GM18520 (cell line): ENCODE measurements around the gene RPRD1B.

Experiments used
- ATAC-seq: cut with Tn5 transposase; IDR thresholded peaks from one replicate; pipeline ENCODE4 v1.9.1; 2021; ENCODE audit not compliant: unreplicated experiment

The RPRD1B gene

GRCh38 chr20:38034961-38035360 is 1.4 kb downstream of the RPRD1B start:
- no peak for ATAC-seq

DNA sequence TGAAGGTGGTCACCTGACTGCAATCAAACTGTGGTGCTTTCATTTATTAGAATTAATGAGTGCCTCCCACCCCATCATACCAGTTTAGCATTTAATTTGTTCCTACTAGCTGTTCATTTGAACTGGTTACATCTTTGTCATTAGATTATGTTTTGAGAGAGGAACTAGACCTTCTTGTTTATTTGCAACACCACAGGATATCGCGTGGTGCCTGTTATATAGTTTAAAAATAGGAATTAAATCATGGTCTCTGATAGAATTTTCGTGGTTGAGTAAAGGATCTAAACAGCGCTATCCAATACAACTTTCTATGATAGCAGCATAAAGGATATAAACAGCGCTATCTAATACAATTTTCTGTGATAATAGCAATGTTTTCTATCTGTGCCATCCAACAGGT is 2.8 kb downstream of the RPRD1B start:
- ATAC-seq, result no peak

- no peak for ATAC-seq
These were observed 6.7 kb downstream of the RPRD1B start for GRCh38 chr20:38040276-38040675.

DNA sequence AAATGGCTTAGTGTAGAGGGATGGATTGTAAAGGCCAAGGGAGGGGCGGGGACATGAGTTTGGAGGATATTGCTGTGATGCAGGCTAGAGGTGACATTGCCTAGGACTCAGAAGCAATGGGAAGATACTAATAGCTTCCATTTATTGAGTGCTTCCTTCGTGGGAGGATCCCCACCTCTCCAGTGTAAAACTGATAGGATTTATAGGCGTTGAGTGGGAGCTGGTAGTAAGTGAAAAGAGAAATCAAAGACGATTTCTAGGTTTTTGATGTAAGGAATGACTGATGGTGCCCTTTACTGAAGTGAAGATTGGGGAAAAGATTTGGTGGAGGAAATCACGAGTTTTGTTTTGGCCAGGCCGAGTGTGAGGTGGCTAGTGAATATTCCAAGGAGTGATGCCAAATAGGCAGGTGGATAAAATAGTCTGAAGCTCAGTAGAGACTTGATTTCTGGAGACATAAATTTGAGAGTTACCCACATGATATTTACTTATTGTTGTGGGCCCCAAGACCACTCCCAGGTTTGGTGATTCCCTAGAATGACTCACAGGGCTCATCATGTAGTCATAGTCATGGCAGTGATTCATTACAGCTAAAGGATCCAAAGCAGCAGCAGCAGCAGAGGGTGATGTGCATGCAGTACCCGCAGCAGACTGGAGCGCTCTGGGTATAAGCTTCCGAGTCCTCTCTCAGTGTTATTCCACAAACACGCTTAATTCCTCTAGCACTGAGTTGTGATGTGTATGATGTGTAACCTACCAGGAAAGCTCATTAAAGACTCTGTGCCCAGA is 10.2 kb downstream of the RPRD1B start:
- ATAC-seq, result no peak

- ATAC-seq, result no peak
These were observed 11.1 kb downstream of the RPRD1B start for GRCh38 chr20:38044685-38045084.

DNA sequence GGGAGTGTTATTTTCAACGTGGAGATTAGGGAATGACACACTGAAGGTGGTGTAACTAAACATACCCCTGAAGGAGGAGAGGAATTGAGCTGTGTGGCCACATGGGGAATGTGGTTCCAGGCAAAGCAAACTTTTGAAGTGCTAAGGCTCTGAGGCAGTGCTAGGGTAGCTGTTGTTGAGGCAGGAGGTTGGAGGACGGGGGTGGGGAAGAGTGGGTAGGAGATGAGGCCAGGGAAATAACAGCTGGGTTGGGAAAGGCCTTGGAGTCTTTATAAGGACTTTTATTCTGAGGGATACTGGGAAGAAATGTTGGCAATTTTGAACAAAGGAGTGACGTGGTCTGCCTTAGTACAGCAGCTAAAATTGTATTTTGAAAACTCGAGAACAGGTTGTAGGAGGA is 13.0 kb downstream of the RPRD1B start:
- ATAC-seq, result no peak

GRCh38 chr20:38049800-38050199 is 16.3 kb downstream of the RPRD1B start:
- no peak for ATAC-seq

DNA sequence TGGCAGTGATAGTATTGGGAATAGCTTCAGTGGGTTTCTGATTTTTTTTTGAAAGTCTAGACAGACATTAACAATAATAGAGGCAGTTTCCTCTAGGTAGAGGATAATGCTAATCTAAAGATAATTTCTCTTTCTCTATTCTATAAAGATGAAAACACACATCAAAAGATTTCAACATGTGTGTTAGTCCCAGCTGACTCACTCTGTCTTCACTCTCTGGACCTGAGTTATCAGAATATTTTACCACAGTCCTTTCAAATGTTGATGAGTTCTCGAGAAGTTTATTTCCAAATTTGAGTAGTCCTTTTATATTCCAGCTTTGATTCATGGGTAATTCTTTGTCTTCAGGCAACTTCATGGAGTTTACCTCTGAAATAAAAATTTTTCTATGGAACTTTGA is 17.1 kb downstream of the RPRD1B start:
- ATAC-seq, result no peak

DNA sequence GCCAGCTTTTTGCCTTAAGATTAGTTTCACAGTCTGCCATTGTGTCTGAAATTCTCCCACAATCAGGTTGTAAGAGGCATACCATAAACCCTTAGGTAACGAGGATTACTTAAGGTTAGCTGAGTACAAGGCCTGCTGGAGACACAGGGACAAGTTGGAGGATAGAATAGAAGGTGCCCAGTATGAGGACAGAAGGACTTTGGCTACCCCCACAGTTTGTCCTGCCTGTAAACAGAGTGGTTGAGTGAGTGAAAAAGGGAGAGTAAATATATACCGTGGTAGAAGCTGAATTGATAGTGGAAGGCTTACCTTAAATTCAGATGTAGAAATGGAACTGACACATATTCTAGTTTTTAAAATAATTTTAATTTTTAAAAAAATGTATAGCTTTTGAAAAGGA is 19.3 kb downstream of the RPRD1B start:
- ATAC-seq, result no peak

DNA sequence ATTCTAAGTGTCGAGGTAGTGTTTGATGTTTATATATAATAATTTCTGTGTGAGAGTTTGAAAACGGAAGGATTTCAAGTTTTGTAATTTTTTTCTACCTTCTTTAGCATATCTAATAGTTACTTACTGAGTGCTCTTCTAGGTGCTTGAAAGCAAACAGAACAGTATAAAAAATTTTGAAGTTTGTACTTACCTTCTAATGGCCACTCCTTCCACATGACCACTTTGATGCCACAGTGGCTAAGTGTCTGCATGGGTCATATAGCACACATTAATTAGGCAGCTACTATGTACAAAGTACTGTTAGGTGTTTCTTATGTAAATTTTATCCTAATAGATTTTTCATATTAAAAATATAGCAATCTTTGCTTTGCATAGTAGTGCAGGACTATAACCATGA is 21.1 kb downstream of the RPRD1B start:
- ATAC-seq, result no peak

GRCh38 chr20:38055294-38055693 is 21.7 kb downstream of the RPRD1B start:
- no peak for ATAC-seq

GRCh38 chr20:38055848-38056247 is 22.3 kb downstream of the RPRD1B start:
- ATAC-seq, result no peak

DNA sequence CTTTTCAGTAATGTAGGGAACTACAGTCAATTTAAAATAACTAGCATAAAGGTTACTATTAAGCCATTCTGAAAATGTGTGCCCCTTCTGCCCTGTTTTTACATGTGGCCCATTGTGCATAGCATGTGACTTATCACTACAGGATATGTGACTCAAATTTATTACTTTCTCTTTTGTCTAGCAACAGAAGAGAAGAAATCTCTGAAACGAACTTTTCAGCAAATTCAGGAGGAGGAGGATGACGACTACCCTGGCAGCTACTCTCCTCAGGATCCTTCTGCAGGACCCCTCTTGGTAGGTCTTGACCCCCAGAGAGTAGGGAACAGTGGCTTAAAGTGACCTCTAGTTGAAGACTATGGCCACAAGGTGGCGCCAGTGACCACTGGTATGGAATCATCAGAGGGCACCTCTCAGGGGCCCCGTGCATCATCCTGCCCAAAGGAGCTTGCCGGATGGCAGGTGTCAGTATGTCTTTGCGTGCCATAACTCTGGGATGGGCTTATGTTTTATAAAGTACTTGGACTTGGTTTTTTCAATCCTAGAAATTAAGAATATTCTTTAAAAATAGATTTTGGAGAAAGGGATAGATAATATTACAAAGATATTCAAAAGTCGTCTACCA is 23.9 kb downstream of the RPRD1B start:
- ATAC-seq, result no peak

GRCh38 chr20:38059832-38060231 is 26.3 kb downstream of the RPRD1B start:
- no peak for ATAC-seq

DNA sequence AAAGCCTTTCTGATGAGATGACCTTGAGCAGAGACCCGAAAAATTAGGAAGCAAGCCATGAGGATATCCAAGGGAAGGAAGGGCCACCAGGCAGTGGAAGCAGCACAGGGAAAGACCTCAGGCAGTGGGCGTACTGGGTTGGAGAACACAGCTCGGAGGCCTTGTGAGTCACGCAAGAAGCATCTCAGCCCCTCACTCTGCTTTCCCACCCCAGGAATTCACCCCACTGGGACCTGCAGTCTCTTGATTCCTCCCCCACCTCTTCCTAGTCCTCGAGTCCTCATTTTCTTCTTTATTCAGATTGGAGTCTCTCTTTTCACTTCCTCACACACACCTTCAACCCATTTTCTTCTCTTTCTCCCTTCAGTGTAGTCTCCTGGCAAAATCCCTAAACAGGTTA is 27.0 kb downstream of the RPRD1B start:
- ATAC-seq, result no peak

- no peak for ATAC-seq
These were observed 27.6 kb downstream of the RPRD1B start for GRCh38 chr20:38061109-38061508.

DNA sequence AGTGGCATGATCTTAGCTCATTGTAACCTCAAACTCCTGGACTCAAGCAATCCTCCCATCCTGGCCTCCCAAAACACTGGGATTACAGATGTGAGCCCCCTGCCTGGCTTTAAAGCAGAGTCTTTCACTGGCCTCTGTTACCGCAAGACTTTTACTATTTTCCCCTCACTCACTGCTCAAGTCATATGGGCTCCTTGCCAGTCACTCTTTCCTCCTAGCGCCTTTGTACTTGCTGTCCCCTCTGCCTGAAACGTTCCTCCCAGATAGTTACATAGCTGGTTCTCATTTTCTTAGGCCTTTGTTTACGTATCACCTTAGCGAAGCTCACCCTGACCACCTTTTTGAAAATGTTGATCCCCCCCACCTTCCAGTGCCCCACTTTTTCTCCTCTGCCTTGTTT is 29.3 kb downstream of the RPRD1B start:
- no peak for ATAC-seq

GRCh38 chr20:38063911-38064530 is 30.5 kb downstream of the RPRD1B start:
- ATAC-seq, result no peak

DNA sequence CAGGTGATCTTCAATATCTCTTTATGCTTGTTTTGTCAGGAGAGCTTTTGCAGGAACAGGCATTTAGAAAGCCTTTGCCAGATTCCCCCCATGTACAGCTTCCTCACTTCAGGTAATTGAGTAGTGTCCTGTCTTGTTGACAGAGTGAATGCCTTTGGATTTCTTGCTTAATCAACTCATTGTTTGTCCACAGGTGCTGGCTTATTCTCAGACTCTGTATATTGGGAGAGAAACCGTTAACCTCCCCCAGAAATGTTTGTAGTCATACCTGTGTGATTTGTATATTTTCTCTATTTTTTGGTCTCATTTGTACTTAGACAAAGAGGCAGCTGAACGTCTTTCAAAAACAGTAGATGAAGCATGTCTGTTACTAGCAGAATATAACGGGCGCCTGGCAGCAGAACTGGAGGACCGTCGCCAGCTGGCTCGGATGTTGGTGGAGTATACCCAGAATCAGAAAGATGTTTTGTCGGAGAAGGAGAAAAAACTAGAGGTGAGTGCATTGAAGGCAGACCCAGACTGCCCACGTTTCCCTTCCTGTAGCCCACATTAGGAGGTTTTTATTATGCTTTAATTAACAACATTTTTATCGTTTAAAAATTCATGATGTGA is 32.3 kb downstream of the RPRD1B start:
- ATAC-seq, result no peak

DNA sequence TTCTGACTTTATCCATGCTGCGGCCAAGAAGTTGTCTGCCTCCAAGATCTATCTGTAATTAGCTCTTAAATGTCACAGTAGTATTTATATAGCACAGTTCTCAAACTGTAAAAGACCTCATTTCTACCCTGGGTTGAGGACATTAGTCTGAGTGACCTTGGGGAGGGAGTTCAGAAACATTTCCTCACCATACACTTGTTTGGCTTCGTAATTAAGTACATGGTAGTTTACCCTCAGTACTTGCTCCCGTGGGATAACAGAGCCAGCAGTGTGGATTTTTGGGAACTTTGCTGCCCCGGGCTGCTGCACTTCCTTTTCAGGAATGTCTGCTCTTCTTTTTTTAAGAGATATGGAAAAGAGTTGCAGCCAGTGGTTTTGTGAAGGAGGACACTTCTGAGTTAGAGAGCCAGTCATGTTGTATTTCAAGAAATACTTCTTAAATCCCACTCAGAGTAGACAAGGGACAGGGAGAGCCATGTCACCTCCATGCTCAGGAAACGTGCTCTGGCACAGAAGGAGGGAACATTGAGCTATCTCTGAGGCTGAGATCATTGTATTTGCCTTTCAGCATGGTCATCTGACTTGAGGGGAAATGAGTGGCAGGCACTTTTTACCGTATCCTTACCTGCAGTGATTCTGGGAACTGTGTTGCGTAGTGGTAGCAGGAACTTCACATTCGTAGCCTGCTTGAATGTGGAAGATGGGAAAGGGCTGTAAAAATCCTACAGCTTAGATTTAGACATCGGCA is 33.6 kb downstream of the RPRD1B start:
- ATAC-seq, result no peak

DNA sequence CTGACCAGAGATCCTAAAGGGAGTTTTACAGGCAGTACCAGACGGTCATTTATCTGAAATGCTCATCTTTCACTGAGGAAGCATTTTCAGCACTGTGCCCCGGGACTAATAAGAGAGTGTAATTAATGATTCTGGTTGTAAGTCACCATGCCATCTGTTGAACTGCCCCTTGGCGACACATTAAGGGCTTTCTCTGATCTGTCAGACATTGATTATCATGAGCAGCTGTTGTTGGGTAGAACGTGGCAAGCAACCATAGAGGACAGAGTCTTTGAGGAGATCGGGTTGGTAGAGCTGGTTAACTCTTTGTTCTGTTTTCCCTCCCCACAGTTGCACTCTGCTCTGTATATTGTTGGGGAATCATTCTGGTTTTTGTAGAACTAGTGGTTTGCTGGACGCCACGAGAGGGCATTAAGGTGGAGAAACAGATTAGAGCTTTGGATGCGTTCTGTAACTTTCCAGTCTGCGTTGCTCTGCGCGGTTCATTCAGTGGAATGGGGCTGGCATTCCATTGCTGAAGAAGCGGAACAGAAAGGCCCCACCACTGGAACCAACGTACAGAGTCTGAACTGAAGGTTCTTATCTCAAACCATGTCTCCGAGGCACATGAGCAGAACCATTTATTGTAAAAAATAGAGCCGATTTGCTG is 34.3 kb downstream of the RPRD1B start:
- ATAC-seq, result no peak
